HepG2 (cell line): ENCODE data around the gene C1RL. TPM values are rescaled to one million over a fixed set of nuclear protein-coding genes. Genes with fewer than 3 reads are reported as not detected.
A peak's percentile ranks its signal among the peaks of the same experiment; 100 is the strongest.

Experiments
- ATAC-seq: fragments of 200-7000 bp; cut with Tn5 transposase; 3 replicates; pipeline ENCODE4 v1.9.1; 2020; ENCODE audit warnings: mild to moderate bottlenecking, moderate library complexity
- Bru-seq: library from RNA; stranded (reverse); fragments of 400-500 nt; gene quantifications from one replicate; lab custom pipeline; 2021; lab: Mats Ljungman, UMichigan
- BruChase-seq, 2 experiments: library from RNA; stranded (reverse); fragments of 400-500 nt; gene quantifications; one replicate each; lab custom pipeline; 2021; lab: Mats Ljungman, UMichigan
- BruUV-seq: library from RNA; stranded (reverse); fragments of 400-500 nt; replicated peaks from 2 replicates; lab custom pipeline; 2021; lab: Mats Ljungman, UMichigan
- CTCF ChIA-PET: fragments of 300-600 bp; formaldehyde crosslinking; extraction: SDS; loops from one replicate; lab custom pipeline; 2021; ENCODE audit warnings: low total read pairs, inconsistent platforms, low intra/inter-chr PET ratio; lab: Yijun Ruan, JAX
- POLR2A ChIA-PET: fragments of 350-600 bp; sonication (Branson Sonifier 250); formaldehyde crosslinking; loops from one replicate; lab custom pipeline; 2020; ENCODE audit warnings: antibody characterized with exemption, inconsistent platforms; lab: Yijun Ruan, JAX
- DNase-seq: peaks from one replicate; pipeline ENCODE4 v3.0.0-alpha.2; 2015; ENCODE audit warnings: low spot score
- FAIRE-seq: peaks from 3 replicates; lab custom pipeline; 2011; peaks lifted over from hg19 to GRCh38; lab: Jason Lieb, UNC
- H2AFZ ChIP-seq: one replicate; pipeline ENCODE4 v1.6.1; 2011; ENCODE audit warnings: low read length, inconsistent platforms
- H3K27ac ChIP-seq: fragments of 300-600 bp; 3 replicates; pipeline ENCODE4 v1.8.0; 2011; ENCODE audit warnings: mixed run types, mild to moderate bottlenecking, mixed read lengths, low read length, inconsistent platforms; ENCODE audit not compliant: insufficient read depth; ENCODE audit errors: extremely low read length
- H3K27me3 ChIP-seq, 2 experiments: fragments of 200-600 bp in 1 of 2; 2 replicates in 1 of 2; 3 replicates in 1 of 2; pipeline versions ENCODE4 v1.6.0 to v1.8.0; 2011; ENCODE audit warnings: low read length in 2 of 2, mild to moderate bottlenecking in 2 of 2, moderate library complexity in 2 of 2, inconsistent platforms in 1 of 2; ENCODE audit not compliant: insufficient read depth in 2 of 2, control insufficient read depth in 1 of 2
- H3K36me3 ChIP-seq, 2 experiments: fragments of 200-600 bp in 1 of 2; replicated peaks in 1 of 2; 2 replicates in 1 of 2; 3 replicates in 1 of 2; pipeline versions ENCODE4 v1.5.1 to v1.8.0; 2011; ENCODE audit warnings: low read length in 2 of 2, inconsistent platforms in 1 of 2; ENCODE audit not compliant: insufficient read depth in 2 of 2, control insufficient read depth in 1 of 2
- H3K4me1 ChIP-seq: 2 replicates; pipeline ENCODE4 v1.5.1; 2012; ENCODE audit warnings: low read length, inconsistent platforms; ENCODE audit not compliant: insufficient read depth
- H3K4me2 ChIP-seq: 2 replicates; pipeline ENCODE4 v1.6.0; 2011; ENCODE audit warnings: low read depth, low read length, inconsistent platforms
- H3K4me3 ChIP-seq, 3 experiments: fragments of 200-600 bp in 1 of 3; sonication (generic), shearing (Covaris generic) in 1 of 3; replicated peaks in 1 of 3; 2 replicates each; pipeline ENCODE4 v1.5.1; 2011 to 2016; ENCODE audit warnings: low read length in 3 of 3, inconsistent platforms in 2 of 3, low read depth in 2 of 3, mild to moderate bottlenecking in 2 of 3, control low read depth in 1 of 3, mixed read lengths in 1 of 3; ENCODE audit not compliant: insufficient read depth in 1 of 3
- H3K79me2 ChIP-seq: one replicate; pipeline ENCODE4 v1.6.1; 2011; ENCODE audit warnings: low read length, inconsistent platforms; ENCODE audit not compliant: insufficient read depth
- H3K9ac ChIP-seq: 2 replicates; pipeline ENCODE4 v1.6.0; 2011; ENCODE audit warnings: mild to moderate bottlenecking, low read depth, low read length, inconsistent platforms; ENCODE audit not compliant: insufficient read depth
- H3K9me3 ChIP-seq: 2 replicates; pipeline ENCODE4 v1.5.1; 2012; ENCODE audit warnings: mild to moderate bottlenecking, low read length
- H4K20me1 ChIP-seq: 2 replicates; pipeline ENCODE4 v1.6.0; 2011; ENCODE audit warnings: inconsistent platforms, mild to moderate bottlenecking, low read length, moderate library complexity; ENCODE audit not compliant: insufficient read depth
- GATAD2A ChIP-seq: IDR thresholded peaks from 2 replicates; pipeline ENCODE4 v1.6.1; 2016
- KDM5A ChIP-seq: fragments of 200-600 bp; sonication (generic); IDR thresholded peaks from 2 replicates; pipeline ENCODE4 v1.7.0; 2018; ENCODE audit warnings: antibody characterized with exemption, mild to moderate bottlenecking, low read length, borderline replicate concordance
- MED13 ChIP-seq: sonication (generic); formaldehyde crosslinking; IDR thresholded peaks from 2 replicates; pipeline ENCODE4 v1.5.0; 2020; ENCODE audit warnings: missing genetic modification reagents
- MIXL1 ChIP-seq: IDR thresholded peaks from 2 replicates; pipeline ENCODE4 v1.6.1; 2016
- MYNN ChIP-seq: sonication (generic); formaldehyde crosslinking; IDR thresholded peaks from 2 replicates; pipeline ENCODE4 v1.4.0; 2020; ENCODE audit warnings: mild to moderate bottlenecking, low read depth, missing genetic modification reagents
- REPIN1 ChIP-seq: sonication (generic); formaldehyde crosslinking; IDR thresholded peaks from 2 replicates; pipeline ENCODE4 v1.8.0; 2022; ENCODE audit warnings: missing genetic modification reagents, low read depth, mild to moderate bottlenecking, borderline replicate concordance
- RFX3 ChIP-seq: IDR thresholded peaks from 2 replicates; pipeline ENCODE4 v1.6.1; 2016; ENCODE audit warnings: missing biosample characterization, missing genetic modification reagents
- ZNF614 ChIP-seq: IDR thresholded peaks from 2 replicates; pipeline ENCODE4 v1.6.1; 2018; ENCODE audit warnings: missing biosample characterization, missing genetic modification reagents, inconsistent platforms, borderline replicate concordance
- WGBS: methylation state at CpG from one replicate; pipeline ENCODE4 v1.1.6; 2017; ENCODE audit warnings: low lambda C conversion rate; 5-methylcytosine and 5-hydroxymethylcytosine counted together
- in situ Hi-C: cut with HindIII; loops from 2 replicates; pipeline ENCODE4 v1.10.0; 2017; ENCODE audit warnings: low pct_unique_long_range_greater_than_20kb; ENCODE audit not compliant: extremely low pct_ligation_motif_present
- intact Hi-C: fragments of 100-400 bp; cut with micrococcal nuclease; formaldehyde crosslinking; loops from one replicate; pipeline ENCODE4 v1.10.0; 2022; ENCODE audit not compliant: unreplicated experiment
- long read RNA-seq, 2 experiments: library from RNA in 1 of 2; library from polyadenylated mRNA in 1 of 2; stranded (forward) in 1 of 2; unstranded in 1 of 2; transcript quantifications; one replicate each; pipeline ENCODE4 v2.0.0, GENCODE V29; 2019 to 2022
- polyA minus RNA-seq, 3 experiments: library from RNA; depleted of rRNA, polyadenylated mRNA; stranded (reverse); fragments of >200 nt; gene quantifications; 2 replicates each; pipeline ENCODE4 v1.2.3, GENCODE V29; 2011; ENCODE audit warnings: low replicate concordance in 1 of 3
- polyA plus RNA-seq, 8 experiments: library from polyadenylated mRNA; depleted of rRNA in 3 of 8; stranded (reverse) in 7 of 8; unstranded in 1 of 8; fragments of >200 nt; fragmentation: Illumina TruSeq in 4 of 8; extraction: Trizol in 4 of 8; gene quantifications; 2 replicates each; pipeline versions ENCODE4 v1.2.1 to v1.2.3, GENCODE V29; 2011 to 2016; ENCODE audit warnings: low read depth in 4 of 8, missing spikeins in 1 of 8, mixed read lengths in 1 of 8; ENCODE audit not compliant: insufficient read depth in 1 of 8
- total RNA-seq, 5 experiments: library from RNA; depleted of rRNA; stranded (reverse); fragments of >200 nt; fragmentation: Illumina TruSeq; extraction: Trizol; gene quantifications; 2 replicates each; pipeline ENCODE4 v1.2.3, GENCODE V29; 2016; ENCODE audit warnings: low read depth in 1 of 5
- TF ChIP-seq, protein P1 (sequence below): sonication (generic); formaldehyde crosslinking; IDR thresholded peaks from 2 replicates; pipeline ENCODE4; 2020; ENCODE audit warnings: missing genetic modification reagents, mild to moderate bottlenecking, borderline replicate concordance
- TF ChIP-seq, protein P2 (sequence below): IDR thresholded peaks from 2 replicates; pipeline ENCODE4 v1.6.1; 2016; ENCODE audit warnings: missing biosample characterization, missing genetic modification reagents, low read depth

The C1RL gene, protein sequence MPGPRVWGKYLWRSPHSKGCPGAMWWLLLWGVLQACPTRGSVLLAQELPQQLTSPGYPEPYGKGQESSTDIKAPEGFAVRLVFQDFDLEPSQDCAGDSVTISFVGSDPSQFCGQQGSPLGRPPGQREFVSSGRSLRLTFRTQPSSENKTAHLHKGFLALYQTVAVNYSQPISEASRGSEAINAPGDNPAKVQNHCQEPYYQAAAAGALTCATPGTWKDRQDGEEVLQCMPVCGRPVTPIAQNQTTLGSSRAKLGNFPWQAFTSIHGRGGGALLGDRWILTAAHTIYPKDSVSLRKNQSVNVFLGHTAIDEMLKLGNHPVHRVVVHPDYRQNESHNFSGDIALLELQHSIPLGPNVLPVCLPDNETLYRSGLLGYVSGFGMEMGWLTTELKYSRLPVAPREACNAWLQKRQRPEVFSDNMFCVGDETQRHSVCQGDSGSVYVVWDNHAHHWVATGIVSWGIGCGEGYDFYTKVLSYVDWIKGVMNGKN
- total RNA-seq (2016; rRNA removed; fragmentation: Illumina TruSeq; extraction: Trizol) (14.2 and 28.9 TPM in 2 replicates), polyA plus RNA-seq (2011; rRNA removed) (53.1 and 73.4 TPM in 2 replicates), polyA minus RNA-seq (2011; rRNA and poly(A)+ RNA removed; ENCODE audit: low replicate concordance) (41.3 and 114 TPM in 2 replicates), Bru-seq, nascent RNA (percentile 88 among the genes with signal in this experiment), BruChase-seq, experiment 1, labeled RNA remaining after a 6-hour chase (percentile 85 among the genes with signal in this experiment), BruChase-seq, experiment 2, labeled RNA remaining after a 2-hour chase (percentile 82 among the genes with signal in this experiment)
- total RNA-seq (2016; cell fraction: cytosol; rRNA removed; fragmentation: Illumina TruSeq; extraction: Trizol; ENCODE audit: low read depth): 4.9 and 5.6 TPM in 2 replicates
- 14.6 and 24.7 TPM in 2 replicates for total RNA-seq (2016; cell fraction: insoluble cytoplasmic fraction; rRNA removed; fragmentation: Illumina TruSeq; extraction: Trizol)
- total RNA-seq (2016; cell fraction: membrane; rRNA removed; fragmentation: Illumina TruSeq; extraction: Trizol): 9.1 and 10.3 TPM in 2 replicates
- total RNA-seq (2016; cell fraction: nucleus; rRNA removed; fragmentation: Illumina TruSeq; extraction: Trizol): 30.9 and 42.1 TPM in 2 replicates
- 32.8 and 36.0 TPM in 2 replicates for polyA plus RNA-seq (2011; cell fraction: cytosol; rRNA removed)
- polyA plus RNA-seq (2011; cell fraction: nucleus; rRNA removed): 60.3 and 87.6 TPM in 2 replicates
- polyA plus RNA-seq (2012): 22.3 and 28.7 TPM in 2 replicates
- polyA plus RNA-seq (2016; cell fraction: cytosol; fragmentation: Illumina TruSeq; extraction: Trizol; ENCODE audit: low read depth): 3.0 and 3.5 TPM in 2 replicates
- polyA plus RNA-seq (2016; cell fraction: insoluble cytoplasmic fraction; fragmentation: Illumina TruSeq; extraction: Trizol; ENCODE audit: low read depth): 14.0 and 14.1 TPM in 2 replicates
- polyA plus RNA-seq (2016; cell fraction: membrane; fragmentation: Illumina TruSeq; extraction: Trizol; ENCODE audit: low read depth): 5.6 and 7.3 TPM in 2 replicates
- polyA plus RNA-seq (2016; cell fraction: nucleus; fragmentation: Illumina TruSeq; extraction: Trizol; ENCODE audit: insufficient read depth, low read depth): 51.4 and 56.2 TPM in 2 replicates
- 30.1 and 38.2 TPM in 2 replicates for polyA minus RNA-seq (2011; cell fraction: cytosol; rRNA and poly(A)+ RNA removed)
- 34.5 and 39.2 TPM in 2 replicates for polyA minus RNA-seq (2011; cell fraction: nucleus; rRNA and poly(A)+ RNA removed)
- long read RNA-seq, experiment 1, transcript C1RL-207 (2 exons, 354 nt): major isoform, 5 of 10 reads
- long read RNA-seq, experiment 1, partial matches to known transcripts: 2 of 10 reads
- long read RNA-seq, experiment 1, other reads (novel, unspliced or antisense): 2 of 10 reads
- long read RNA-seq, experiment 2, transcript C1RL-201 (6 exons, 3,394 nt): major isoform, 25 of 91 reads
- long read RNA-seq, experiment 2, partial matches to known transcripts: 9 of 91 reads
- long read RNA-seq, experiment 2, other reads (novel, unspliced or antisense): 54 of 91 reads

DNA sequence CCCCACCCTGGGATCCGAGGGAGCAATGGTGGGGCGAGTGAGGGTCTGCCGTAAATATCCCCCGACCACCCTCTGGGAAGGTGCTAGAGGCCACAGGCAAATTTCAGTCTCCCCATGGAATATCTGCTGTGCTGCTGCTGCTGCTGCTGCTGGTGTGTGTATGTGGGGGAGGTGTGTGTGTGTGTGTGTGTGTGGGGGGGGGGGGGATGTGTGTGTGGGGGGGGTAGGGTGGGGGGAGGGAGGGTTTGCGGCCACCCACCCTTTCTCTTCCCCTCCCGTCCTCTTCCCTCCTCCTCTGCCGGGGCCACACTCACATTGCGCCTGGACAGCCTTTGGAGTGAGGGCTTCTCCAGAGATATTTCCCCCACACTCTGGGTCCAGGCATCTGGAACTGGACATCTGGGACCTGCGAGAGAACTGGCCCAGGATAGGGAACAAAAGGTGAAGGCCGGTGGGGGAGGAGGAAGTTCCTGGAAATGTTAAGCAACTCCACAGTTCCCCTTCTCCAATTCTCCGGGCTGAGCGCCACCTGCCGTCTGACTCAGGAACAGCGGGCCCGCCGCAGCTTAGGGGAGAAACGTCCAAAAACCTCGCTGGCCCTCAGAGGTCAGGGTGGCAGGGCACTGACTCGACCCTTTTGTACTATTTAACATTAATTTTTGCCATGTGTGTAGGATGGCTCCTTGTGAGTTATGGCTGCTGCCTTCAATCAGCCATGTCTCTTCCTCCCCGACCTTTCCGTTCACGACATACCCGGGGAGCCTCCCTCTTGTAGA lies at the start of gene C1RL:
Gene C1RL (minus strand): TSS at position 419 of the 776 bp plus-strand sequence. CDS start 34 bp downstream, at position 385.
- peak; percentile 66 for ATAC-seq
- 29% methylated on average over 13 of the region's 23 CpGs for WGBS
- peaks cover 0 to 2% of the 10 kb centered on the region in 2 experiments; a peak in 2 of 5 replicates for H3K36me3 ChIP-seq
- peak within 1 kb of the TSS; percentile 90 for H3K9ac ChIP-seq
- no peaks in the 10 kb centered on the region for H4K20me1 ChIP-seq
- TSS peak; percentile 70 for BruUV-seq
- H3K9me3 ChIP-seq: peaks cover 8% of the 10 kb centered on the region
- peaks cover 22% of the 10 kb centered on the region for H3K79me2 ChIP-seq
- H3K27me3 ChIP-seq: no peaks in the 10 kb centered on the region; a peak in 1 of 5 replicates
- DNase-seq: peak; percentile 89
- peak within 1 kb of the TSS; percentile 99 for H3K27ac ChIP-seq
- H3K4me3 ChIP-seq: peak within 1 kb of the TSS; percentile 72 to 91 (median 74)
- ChIA-PET POLR2A (interaction anchor here (0.6 to 4.3 kb wide), 25 partner anchors 9 to 217 kb away, joined by 3 to 88 read pairs (median 9); partner anchors contain the start of genes C12orf57, C1S, CLSTN3 and ENO2), CTCF (interaction anchor here (0.7 to 2.4 kb wide), 4 partner anchors 17 to 165 kb away, joined by 3 to 16 read pairs (median 5); partner anchors contain the start of genes C1R, C1S, EMG1 and PHB2)
- H3K4me1 ChIP-seq: peaks cover 25% of the 10 kb centered on the region
- H3K4me2 ChIP-seq: peak within 1 kb of the TSS; percentile 99
- H2AFZ ChIP-seq: no peak within 1 kb of the TSS
- intact Hi-C loops: loop anchor here (1.0 to 2.0 kb wide), 2 partner anchors 16 to 49 kb away; partner anchors contain the start of genes C1R and C1S
- peak; percentile 81 for FAIRE-seq
- in situ Hi-C loops: no loop called here
- 0 out of 2 replicates have a peak, but pooled peaks have one; percentile 42 for TF ChIP-seq MYNN
- TF ChIP-seq RFX3 (CRISPR knock-in tag): no peak
- TF ChIP-seq, protein P1, sequence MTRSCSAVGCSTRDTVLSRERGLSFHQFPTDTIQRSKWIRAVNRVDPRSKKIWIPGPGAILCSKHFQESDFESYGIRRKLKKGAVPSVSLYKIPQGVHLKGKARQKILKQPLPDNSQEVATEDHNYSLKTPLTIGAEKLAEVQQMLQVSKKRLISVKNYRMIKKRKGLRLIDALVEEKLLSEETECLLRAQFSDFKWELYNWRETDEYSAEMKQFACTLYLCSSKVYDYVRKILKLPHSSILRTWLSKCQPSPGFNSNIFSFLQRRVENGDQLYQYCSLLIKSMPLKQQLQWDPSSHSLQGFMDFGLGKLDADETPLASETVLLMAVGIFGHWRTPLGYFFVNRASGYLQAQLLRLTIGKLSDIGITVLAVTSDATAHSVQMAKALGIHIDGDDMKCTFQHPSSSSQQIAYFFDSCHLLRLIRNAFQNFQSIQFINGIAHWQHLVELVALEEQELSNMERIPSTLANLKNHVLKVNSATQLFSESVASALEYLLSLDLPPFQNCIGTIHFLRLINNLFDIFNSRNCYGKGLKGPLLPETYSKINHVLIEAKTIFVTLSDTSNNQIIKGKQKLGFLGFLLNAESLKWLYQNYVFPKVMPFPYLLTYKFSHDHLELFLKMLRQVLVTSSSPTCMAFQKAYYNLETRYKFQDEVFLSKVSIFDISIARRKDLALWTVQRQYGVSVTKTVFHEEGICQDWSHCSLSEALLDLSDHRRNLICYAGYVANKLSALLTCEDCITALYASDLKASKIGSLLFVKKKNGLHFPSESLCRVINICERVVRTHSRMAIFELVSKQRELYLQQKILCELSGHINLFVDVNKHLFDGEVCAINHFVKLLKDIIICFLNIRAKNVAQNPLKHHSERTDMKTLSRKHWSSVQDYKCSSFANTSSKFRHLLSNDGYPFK (CRISPR knock-in tag): no peak; the same call in 1 of the 2 replicates
- TF ChIP-seq GATAD2A: peak; percentile 66; the same call in 1 of the 2 replicates
- TF ChIP-seq, protein P2, sequence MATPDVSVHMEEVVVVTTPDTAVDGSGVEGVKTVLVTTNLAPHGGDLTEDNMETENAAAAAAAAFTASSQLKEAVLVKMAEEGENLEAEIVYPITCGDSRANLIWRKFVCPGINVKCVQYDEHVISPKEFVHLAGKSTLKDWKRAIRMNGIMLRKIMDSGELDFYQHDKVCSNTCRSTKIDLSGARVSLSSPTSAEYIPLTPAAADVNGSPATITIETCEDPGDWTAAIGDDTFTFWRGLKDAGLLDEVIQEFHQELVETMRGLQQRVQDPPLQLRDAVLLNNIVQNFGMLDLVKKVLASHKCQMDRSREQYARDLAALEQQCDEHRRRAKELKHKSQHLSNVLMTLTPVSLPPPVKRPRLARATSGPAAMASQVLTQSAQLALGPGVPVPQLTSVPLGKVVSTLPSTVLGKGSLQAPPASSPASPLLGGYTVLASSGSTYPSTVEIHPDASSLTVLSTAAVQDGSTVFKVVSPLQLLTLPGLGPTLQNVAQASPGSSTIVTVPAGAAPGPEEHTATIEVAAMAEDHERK: no peak
- TF ChIP-seq MIXL1 (CRISPR knock-in tag): 0 out of 2 replicates have a peak, but pooled peaks have one; percentile 18
- peak; percentile 49; the same call in 1 of the 2 replicates for TF ChIP-seq MED13
- no peak for TF ChIP-seq KDM5A
- TF ChIP-seq ZNF614: peak; percentile 24; the same call in 1 of the 2 replicates
- peak; percentile 75; the same call in 1 of the 2 replicates for TF ChIP-seq REPIN1
